ENCODE results near the gene ATXN7L1.

DNA sequence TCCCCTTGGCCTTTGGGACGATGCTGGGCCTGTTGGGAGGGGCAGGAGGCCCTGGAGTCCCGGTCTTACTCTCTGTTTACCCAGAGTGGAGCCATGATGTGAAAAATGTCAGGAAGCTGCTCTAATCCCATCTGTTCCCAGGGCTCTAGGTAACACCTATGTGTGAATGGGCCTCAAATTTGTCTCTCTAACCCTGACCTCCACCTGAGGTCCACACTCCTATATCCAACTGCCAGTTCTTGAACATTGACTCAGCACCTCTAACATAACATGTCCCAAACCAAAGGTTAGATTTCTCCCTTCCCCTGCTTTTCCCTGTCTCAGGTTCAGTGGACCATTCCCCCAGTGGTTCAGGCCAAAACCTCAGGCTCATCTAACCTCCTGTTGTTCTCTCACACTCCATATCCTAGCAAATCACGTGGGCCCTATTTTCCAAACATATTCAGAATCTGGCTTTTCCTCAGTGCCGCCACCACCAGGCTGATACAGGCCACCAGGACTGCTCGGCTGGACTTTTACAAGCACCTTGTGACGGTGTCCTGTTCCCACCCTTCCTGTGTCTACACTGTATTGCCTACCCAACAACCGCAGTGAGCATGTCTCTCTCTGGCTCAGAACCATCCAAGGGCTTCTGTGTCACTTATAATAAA lies 130.6 kb downstream of the ATXN7L1 start:
- TF ChIP-seq, protein P1, sequence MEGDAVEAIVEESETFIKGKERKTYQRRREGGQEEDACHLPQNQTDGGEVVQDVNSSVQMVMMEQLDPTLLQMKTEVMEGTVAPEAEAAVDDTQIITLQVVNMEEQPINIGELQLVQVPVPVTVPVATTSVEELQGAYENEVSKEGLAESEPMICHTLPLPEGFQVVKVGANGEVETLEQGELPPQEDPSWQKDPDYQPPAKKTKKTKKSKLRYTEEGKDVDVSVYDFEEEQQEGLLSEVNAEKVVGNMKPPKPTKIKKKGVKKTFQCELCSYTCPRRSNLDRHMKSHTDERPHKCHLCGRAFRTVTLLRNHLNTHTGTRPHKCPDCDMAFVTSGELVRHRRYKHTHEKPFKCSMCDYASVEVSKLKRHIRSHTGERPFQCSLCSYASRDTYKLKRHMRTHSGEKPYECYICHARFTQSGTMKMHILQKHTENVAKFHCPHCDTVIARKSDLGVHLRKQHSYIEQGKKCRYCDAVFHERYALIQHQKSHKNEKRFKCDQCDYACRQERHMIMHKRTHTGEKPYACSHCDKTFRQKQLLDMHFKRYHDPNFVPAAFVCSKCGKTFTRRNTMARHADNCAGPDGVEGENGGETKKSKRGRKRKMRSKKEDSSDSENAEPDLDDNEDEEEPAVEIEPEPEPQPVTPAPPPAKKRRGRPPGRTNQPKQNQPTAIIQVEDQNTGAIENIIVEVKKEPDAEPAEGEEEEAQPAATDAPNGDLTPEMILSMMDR (IDR thresholded peaks at IDR 0.05) = no peak
- TF ChIP-seq EZH2 (IDR thresholded peaks at IDR 0.05; ENCODE audit: borderline replicate concordance, insufficient read depth, low read depth, low read length, poor library complexity, severe bottlenecking) = no peak
